ENCODE results near the gene VLDLR. TPM values are rescaled to one million over a fixed set of nuclear protein-coding genes. Genes with fewer than 3 reads are reported as not detected.
A peak's percentile ranks its signal among the peaks of the same experiment; 100 is the strongest.

VLDLR gene
- total RNA-seq: 12.6 and 12.8 TPM in 2 replicates

GRCh38 chr9:2621722-2622460 lies at the start of gene VLDLR:
Gene VLDLR (plus strand): TSS chr9:2621787. CDS start chr9:2622190, 403 bp downstream.
- peak; percentile 31 for DNase-seq (ENCODE audit: low spot score)
- H3K36me3 Mint-ChIP-seq (ENCODE audit: low read depth): peaks cover 16% of the 10 kb centered on the region
- H3K27me3 Mint-ChIP-seq (ENCODE audit: low read depth): peaks cover 30% of the 10 kb centered on the region
- peak within 1 kb of the TSS; percentile 83 for H3K27ac Mint-ChIP-seq
- peak within 1 kb of the TSS; percentile 93 for H3K4me3 Mint-ChIP-seq (ENCODE audit: low read depth)
- H3K9me3 Mint-ChIP-seq: peaks cover 6% of the 10 kb centered on the region
- H3K4me1 Mint-ChIP-seq (ENCODE audit: low read depth): peaks cover 27% of the 10 kb centered on the region
- intact Hi-C loops (cut with micrococcal nuclease): loop anchor here (1.0 to 5.0 kb wide), 6 partner anchors 17 to 745 kb away; partner anchors contain the start of gene PUM3

- no peaks in the 10 kb centered on the region for H3K9me3 Mint-ChIP-seq
- DNase-seq (ENCODE audit: low spot score): no peak
- peaks cover 10% of the 10 kb centered on the region for H3K27me3 Mint-ChIP-seq (ENCODE audit: low read depth)
- no peaks in the 10 kb centered on the region for H3K36me3 Mint-ChIP-seq (ENCODE audit: low read depth)
- no peak overlapping the region for H3K27ac Mint-ChIP-seq
- intact Hi-C loops (cut with micrococcal nuclease): no loop called here
- H3K4me3 Mint-ChIP-seq (ENCODE audit: low read depth): no peak overlapping the region
- H3K4me1 Mint-ChIP-seq (ENCODE audit: low read depth): no peaks in the 10 kb centered on the region
Measured at GRCh38 chr9:2574203-2574602, 47.4 kb upstream of the VLDLR start.

- no peak for DNase-seq (ENCODE audit: low spot score)
- H3K4me1 Mint-ChIP-seq (ENCODE audit: low read depth): no peaks in the 10 kb centered on the region
- intact Hi-C loops (cut with micrococcal nuclease): no loop called here
- no peak overlapping the region for H3K27ac Mint-ChIP-seq
- H3K36me3 Mint-ChIP-seq (ENCODE audit: low read depth): no peaks in the 10 kb centered on the region
- no peaks in the 10 kb centered on the region for H3K9me3 Mint-ChIP-seq
- no peak overlapping the region for H3K4me3 Mint-ChIP-seq (ENCODE audit: low read depth)
- peaks cover 10% of the 10 kb centered on the region for H3K27me3 Mint-ChIP-seq (ENCODE audit: low read depth)
Measured at GRCh38 chr9:2576631-2577030, 45.0 kb upstream of the VLDLR start.

- DNase-seq (ENCODE audit: low spot score): no peak
- Mint-ChIP-seq H3K27me3 (ENCODE audit: low read depth) (peaks cover 5% of the 10 kb centered on the region), H3K27ac (no peak overlapping the region), H3K4me3 (ENCODE audit: low read depth) (no peak overlapping the region), H3K36me3 (ENCODE audit: low read depth) (no peaks in the 10 kb centered on the region), H3K4me1 (ENCODE audit: low read depth) (no peaks in the 10 kb centered on the region), H3K9me3 (peaks cover 19% of the 10 kb centered on the region)
- intact Hi-C loops (cut with micrococcal nuclease): no loop called here
Measured at GRCh38 chr9:2583308-2584013, 38.1 kb upstream of the VLDLR start.

GRCh38 chr9:2591967-2592366 lies 29.6 kb upstream of the VLDLR start:
- H3K27ac Mint-ChIP-seq: no peak overlapping the region
- DNase-seq (ENCODE audit: low spot score): no peak
- no peak overlapping the region for H3K4me3 Mint-ChIP-seq (ENCODE audit: low read depth)
- H3K9me3 Mint-ChIP-seq: peaks cover 11% of the 10 kb centered on the region
- H3K4me1 Mint-ChIP-seq (ENCODE audit: low read depth): no peaks in the 10 kb centered on the region
- peaks cover 5% of the 10 kb centered on the region for H3K27me3 Mint-ChIP-seq (ENCODE audit: low read depth)
- H3K36me3 Mint-ChIP-seq (ENCODE audit: low read depth): no peaks in the 10 kb centered on the region
- intact Hi-C loops (cut with micrococcal nuclease): no loop called here

GRCh38 chr9:2593744-2594143 lies 27.8 kb upstream of the VLDLR start:
- Mint-ChIP-seq H3K27ac (no peak overlapping the region), H3K9me3 (peaks cover 11% of the 10 kb centered on the region), H3K36me3 (ENCODE audit: low read depth) (no peaks in the 10 kb centered on the region), H3K27me3 (ENCODE audit: low read depth) (peaks cover 13% of the 10 kb centered on the region), H3K4me3 (ENCODE audit: low read depth) (no peak overlapping the region), H3K4me1 (ENCODE audit: low read depth) (no peaks in the 10 kb centered on the region)
- DNase-seq (ENCODE audit: low spot score): no peak
- intact Hi-C loops (cut with micrococcal nuclease): no loop called here

GRCh38 chr9:2595973-2596372 lies 25.6 kb upstream of the VLDLR start:
- Mint-ChIP-seq H3K27ac (no peak overlapping the region), H3K9me3 (peaks cover 11% of the 10 kb centered on the region), H3K27me3 (ENCODE audit: low read depth) (peaks cover 22% of the 10 kb centered on the region), H3K4me1 (ENCODE audit: low read depth) (no peaks in the 10 kb centered on the region), H3K4me3 (ENCODE audit: low read depth) (no peak overlapping the region), H3K36me3 (ENCODE audit: low read depth) (no peaks in the 10 kb centered on the region)
- no peak for DNase-seq (ENCODE audit: low spot score)
- intact Hi-C loops (cut with micrococcal nuclease): no loop called here

GRCh38 chr9:2597483-2597882 lies 24.1 kb upstream of the VLDLR start:
- no peak for DNase-seq (ENCODE audit: low spot score)
- peaks cover 7% of the 10 kb centered on the region for H3K9me3 Mint-ChIP-seq
- H3K27me3 Mint-ChIP-seq (ENCODE audit: low read depth): peaks cover 25% of the 10 kb centered on the region
- intact Hi-C loops (cut with micrococcal nuclease): no loop called here
- H3K27ac Mint-ChIP-seq: no peak overlapping the region
- no peaks in the 10 kb centered on the region for H3K4me1 Mint-ChIP-seq (ENCODE audit: low read depth)
- H3K4me3 Mint-ChIP-seq (ENCODE audit: low read depth): no peak overlapping the region
- H3K36me3 Mint-ChIP-seq (ENCODE audit: low read depth): no peaks in the 10 kb centered on the region

GRCh38 chr9:2599896-2600295 lies 21.7 kb upstream of the VLDLR start:
- intact Hi-C loops (cut with micrococcal nuclease): no loop called here
- Mint-ChIP-seq H3K9me3 (no peaks in the 10 kb centered on the region), H3K27ac (no peak overlapping the region), H3K27me3 (ENCODE audit: low read depth) (peaks cover 30% of the 10 kb centered on the region), H3K36me3 (ENCODE audit: low read depth) (no peaks in the 10 kb centered on the region), H3K4me1 (ENCODE audit: low read depth) (no peaks in the 10 kb centered on the region), H3K4me3 (ENCODE audit: low read depth) (no peak overlapping the region)
- no peak for DNase-seq (ENCODE audit: low spot score)

- Mint-ChIP-seq H3K27ac (no peak overlapping the region), H3K36me3 (ENCODE audit: low read depth) (no peaks in the 10 kb centered on the region), H3K4me3 (ENCODE audit: low read depth) (no peak overlapping the region), H3K4me1 (ENCODE audit: low read depth) (no peaks in the 10 kb centered on the region), H3K27me3 (ENCODE audit: low read depth) (peaks cover 30% of the 10 kb centered on the region), H3K9me3 (no peaks in the 10 kb centered on the region)
- DNase-seq (ENCODE audit: low spot score): no peak
- intact Hi-C loops (cut with micrococcal nuclease): no loop called here
Measured at GRCh38 chr9:2600307-2600706, 21.3 kb upstream of the VLDLR start.

GRCh38 chr9:2601785-2602378 lies 19.7 kb upstream of the VLDLR start:
- DNase-seq (ENCODE audit: low spot score): no peak
- Mint-ChIP-seq H3K27me3 (ENCODE audit: low read depth) (peaks cover 28% of the 10 kb centered on the region), H3K4me1 (ENCODE audit: low read depth) (no peaks in the 10 kb centered on the region), H3K9me3 (no peaks in the 10 kb centered on the region), H3K27ac (no peak overlapping the region), H3K4me3 (ENCODE audit: low read depth) (no peak overlapping the region), H3K36me3 (ENCODE audit: low read depth) (no peaks in the 10 kb centered on the region)
- intact Hi-C loops (cut with micrococcal nuclease): no loop called here

- Mint-ChIP-seq H3K9me3 (no peaks in the 10 kb centered on the region), H3K27me3 (ENCODE audit: low read depth) (peaks cover 26% of the 10 kb centered on the region)
Measured at GRCh38 chr9:2602704-2603116, 18.9 kb upstream of the VLDLR start.

GRCh38 chr9:2603621-2604020 lies 18.0 kb upstream of the VLDLR start:
- Mint-ChIP-seq H3K36me3 (ENCODE audit: low read depth) (no peaks in the 10 kb centered on the region), H3K27me3 (ENCODE audit: low read depth) (peaks cover 24% of the 10 kb centered on the region), H3K4me1 (ENCODE audit: low read depth) (no peaks in the 10 kb centered on the region), H3K27ac (no peak overlapping the region), H3K9me3 (no peaks in the 10 kb centered on the region), H3K4me3 (ENCODE audit: low read depth) (no peak overlapping the region)
- DNase-seq (ENCODE audit: low spot score): no peak
- intact Hi-C loops (cut with micrococcal nuclease): no loop called here

More at GRCh38 chr9:2602704-2603116, 18.9 kb upstream of the VLDLR start:
- H3K4me3 Mint-ChIP-seq (ENCODE audit: low read depth): no peak overlapping the region
- no peak for DNase-seq (ENCODE audit: low spot score)
- H3K36me3 Mint-ChIP-seq (ENCODE audit: low read depth): no peaks in the 10 kb centered on the region
- intact Hi-C loops (cut with micrococcal nuclease): no loop called here
- H3K4me1 Mint-ChIP-seq (ENCODE audit: low read depth): no peaks in the 10 kb centered on the region
- no peak overlapping the region for H3K27ac Mint-ChIP-seq
